Ishikawa (cell line): ENCODE data around the gene DMWD.

Source experiments
- EGR1 ChIP-seq: IDR thresholded peaks from 2 replicates; pipeline ENCODE4 v1.6.1; 2012
- EP300 ChIP-seq: IDR thresholded peaks from 2 replicates; pipeline ENCODE4 v1.6.1; 2012; ENCODE audit warnings: borderline replicate concordance
- FOXM1 ChIP-seq: IDR thresholded peaks from 2 replicates; pipeline ENCODE4 v1.6.1; 2012; ENCODE audit warnings: low read depth, borderline replicate concordance
- TAF1 ChIP-seq: IDR thresholded peaks from 2 replicates; pipeline ENCODE4 v1.6.1; 2012; ENCODE audit warnings: low read depth, mild to moderate bottlenecking
- TCF12 ChIP-seq: IDR thresholded peaks from 2 replicates; pipeline ENCODE4 v1.6.1; 2012; ENCODE audit warnings: low read depth
- YY1 ChIP-seq: IDR thresholded peaks from 2 replicates; pipeline ENCODE4 v1.6.1; 2012; ENCODE audit warnings: low read depth
- ZBTB7A ChIP-seq: IDR thresholded peaks from 2 replicates; pipeline ENCODE4 v1.6.1; 2012; ENCODE audit warnings: low read depth
- TF ChIP-seq, protein P1 (sequence below): IDR thresholded peaks from 2 replicates; pipeline ENCODE4 v1.6.1; 2012; ENCODE audit warnings: low read depth, mild to moderate bottlenecking

- TF ChIP-seq EGR1 (no peak), EP300 (peak; percentile 20; the same call in 1 of the 2 replicates), YY1 (no peak), FOXM1 (no peak), TCF12 (no peak), ZBTB7A (no peak), TAF1 (no peak)
- TF ChIP-seq, protein P1, sequence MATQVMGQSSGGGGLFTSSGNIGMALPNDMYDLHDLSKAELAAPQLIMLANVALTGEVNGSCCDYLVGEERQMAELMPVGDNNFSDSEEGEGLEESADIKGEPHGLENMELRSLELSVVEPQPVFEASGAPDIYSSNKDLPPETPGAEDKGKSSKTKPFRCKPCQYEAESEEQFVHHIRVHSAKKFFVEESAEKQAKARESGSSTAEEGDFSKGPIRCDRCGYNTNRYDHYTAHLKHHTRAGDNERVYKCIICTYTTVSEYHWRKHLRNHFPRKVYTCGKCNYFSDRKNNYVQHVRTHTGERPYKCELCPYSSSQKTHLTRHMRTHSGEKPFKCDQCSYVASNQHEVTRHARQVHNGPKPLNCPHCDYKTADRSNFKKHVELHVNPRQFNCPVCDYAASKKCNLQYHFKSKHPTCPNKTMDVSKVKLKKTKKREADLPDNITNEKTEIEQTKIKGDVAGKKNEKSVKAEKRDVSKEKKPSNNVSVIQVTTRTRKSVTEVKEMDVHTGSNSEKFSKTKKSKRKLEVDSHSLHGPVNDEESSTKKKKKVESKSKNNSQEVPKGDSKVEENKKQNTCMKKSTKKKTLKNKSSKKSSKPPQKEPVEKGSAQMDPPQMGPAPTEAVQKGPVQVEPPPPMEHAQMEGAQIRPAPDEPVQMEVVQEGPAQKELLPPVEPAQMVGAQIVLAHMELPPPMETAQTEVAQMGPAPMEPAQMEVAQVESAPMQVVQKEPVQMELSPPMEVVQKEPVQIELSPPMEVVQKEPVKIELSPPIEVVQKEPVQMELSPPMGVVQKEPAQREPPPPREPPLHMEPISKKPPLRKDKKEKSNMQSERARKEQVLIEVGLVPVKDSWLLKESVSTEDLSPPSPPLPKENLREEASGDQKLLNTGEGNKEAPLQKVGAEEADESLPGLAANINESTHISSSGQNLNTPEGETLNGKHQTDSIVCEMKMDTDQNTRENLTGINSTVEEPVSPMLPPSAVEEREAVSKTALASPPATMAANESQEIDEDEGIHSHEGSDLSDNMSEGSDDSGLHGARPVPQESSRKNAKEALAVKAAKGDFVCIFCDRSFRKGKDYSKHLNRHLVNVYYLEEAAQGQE, result no peak
Observed at GRCh38 chr19:45781214-45782161, 11.2 kb downstream of the DMWD start.
